CD4-positive, alpha-beta T cell treated with Interferon gamma for 1 hour (primary cell): ENCODE measurements around the gene LAD1.

Experiments used
- DNase-seq: peaks from one replicate; pipeline ENCODE4 v3.0.0-alpha.2; 2020

LAD1 gene, protein sequence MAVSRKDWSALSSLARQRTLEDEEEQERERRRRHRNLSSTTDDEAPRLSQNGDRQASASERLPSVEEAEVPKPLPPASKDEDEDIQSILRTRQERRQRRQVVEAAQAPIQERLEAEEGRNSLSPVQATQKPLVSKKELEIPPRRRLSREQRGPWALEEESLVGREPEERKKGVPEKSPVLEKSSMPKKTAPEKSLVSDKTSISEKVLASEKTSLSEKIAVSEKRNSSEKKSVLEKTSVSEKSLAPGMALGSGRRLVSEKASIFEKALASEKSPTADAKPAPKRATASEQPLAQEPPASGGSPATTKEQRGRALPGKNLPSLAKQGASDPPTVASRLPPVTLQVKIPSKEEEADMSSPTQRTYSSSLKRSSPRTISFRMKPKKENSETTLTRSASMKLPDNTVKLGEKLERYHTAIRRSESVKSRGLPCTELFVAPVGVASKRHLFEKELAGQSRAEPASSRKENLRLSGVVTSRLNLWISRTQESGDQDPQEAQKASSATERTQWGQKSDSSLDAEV

DNA sequence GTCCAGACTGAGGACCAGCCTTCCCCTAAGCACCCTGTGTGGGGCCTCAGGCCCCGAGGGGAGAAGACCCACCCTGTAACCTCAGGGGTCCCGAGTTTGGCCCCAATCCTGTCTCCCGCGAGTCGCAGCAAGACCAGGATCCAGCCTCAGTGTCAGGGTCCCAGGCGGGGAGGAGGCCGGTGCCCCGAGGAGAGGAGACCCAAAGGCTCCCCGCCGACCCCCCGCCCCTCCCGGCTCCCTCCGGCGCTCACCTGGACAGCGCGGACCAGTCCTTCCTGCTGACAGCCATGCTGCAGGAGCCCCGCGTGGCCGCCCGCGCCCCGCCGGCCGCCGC is at the start of gene LAD1:
Gene LAD1, minus strand, starts transcription at position 307 of the 334 bp plus-strand sequence. Its CDS starts 18 bp downstream, at position 289.
- no peak for DNase-seq

DNA sequence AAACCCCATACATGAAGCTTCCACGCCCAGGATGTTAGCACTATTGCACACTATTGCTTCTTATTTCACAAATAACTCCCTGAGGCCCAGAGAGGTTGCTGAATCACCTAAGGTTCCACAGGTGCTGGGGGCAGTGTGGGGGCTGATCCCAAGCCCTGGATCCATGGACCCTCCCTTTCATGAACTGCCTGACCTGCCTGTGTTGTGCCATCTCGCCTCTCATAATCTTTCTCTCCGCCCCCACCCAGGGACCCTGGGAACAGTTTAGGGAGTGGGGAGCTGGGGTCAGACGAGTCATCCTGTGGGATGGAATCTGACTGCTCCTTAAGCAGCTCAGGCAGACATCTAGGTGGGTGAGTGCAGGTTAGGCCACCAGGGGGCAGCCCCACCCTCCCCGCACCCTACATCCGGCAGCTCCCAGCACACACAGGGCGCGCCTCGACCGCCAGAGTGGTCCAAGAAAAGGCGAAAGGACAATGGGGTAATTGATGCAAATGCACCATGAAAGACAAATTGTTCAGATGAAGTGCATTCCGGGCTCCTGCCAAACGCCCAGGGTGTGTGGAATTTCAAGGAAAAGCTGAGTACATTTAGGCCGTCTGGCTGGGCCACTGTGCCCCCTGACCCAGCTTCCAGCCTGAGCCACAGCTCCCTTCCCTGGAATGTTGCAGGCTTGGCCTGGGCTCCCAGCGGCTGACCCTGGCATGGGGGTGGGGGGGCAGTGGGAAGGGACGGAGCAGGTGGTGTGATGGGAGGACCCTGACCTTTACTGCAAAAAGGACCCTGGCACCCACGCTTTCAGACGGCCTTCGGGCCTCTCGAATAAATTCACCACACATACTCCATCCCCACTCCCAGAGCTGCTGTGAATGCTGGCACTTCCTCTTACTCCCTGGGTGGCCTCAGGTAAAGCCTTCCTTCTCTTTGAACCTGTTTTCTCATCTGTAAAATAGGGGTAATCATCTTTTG is 49.1 kb upstream of the LAD1 start:
- peak; percentile 30 for DNase-seq

DNA sequence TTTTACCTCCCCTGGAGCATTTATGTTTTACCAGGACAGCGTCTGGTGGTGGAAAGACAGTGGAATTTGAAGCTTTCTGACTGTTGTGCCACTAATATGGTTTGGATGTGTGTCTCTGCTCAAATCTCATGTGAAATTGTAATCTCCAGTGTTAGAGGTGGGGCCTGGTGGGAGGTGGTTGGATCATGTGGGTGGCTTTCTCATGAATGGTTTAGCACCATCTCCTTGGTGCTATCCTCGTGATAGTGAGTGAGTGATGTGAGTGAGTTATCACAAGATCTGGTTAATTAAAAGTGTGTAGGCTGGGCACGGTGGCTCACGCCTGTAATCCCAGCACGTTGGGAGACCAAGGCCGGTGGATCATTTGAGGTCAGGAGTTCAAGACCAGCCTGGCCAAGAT is 46.2 kb upstream of the LAD1 start:
- DNase-seq, result no peak

DNA sequence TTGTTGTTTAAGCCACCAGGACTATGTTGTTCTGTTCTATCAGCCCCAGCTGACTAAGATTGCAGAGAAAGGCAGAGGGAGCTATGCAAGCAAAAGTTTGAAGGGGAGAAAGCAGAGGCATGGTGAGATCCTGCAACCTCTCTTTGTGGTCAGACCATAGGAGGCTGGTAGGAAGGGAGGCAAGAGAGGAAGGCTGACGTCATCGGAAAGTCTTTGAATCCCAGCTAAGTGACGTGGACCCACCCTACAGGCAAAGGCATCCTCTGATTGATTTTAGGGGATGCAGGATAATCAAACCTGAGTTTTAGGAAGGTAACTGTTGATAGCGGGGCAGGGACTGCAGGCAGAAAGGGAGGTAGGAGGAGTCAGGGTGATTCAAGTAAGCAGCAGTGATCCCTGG is 45.7 kb upstream of the LAD1 start:
- no peak for DNase-seq

DNA sequence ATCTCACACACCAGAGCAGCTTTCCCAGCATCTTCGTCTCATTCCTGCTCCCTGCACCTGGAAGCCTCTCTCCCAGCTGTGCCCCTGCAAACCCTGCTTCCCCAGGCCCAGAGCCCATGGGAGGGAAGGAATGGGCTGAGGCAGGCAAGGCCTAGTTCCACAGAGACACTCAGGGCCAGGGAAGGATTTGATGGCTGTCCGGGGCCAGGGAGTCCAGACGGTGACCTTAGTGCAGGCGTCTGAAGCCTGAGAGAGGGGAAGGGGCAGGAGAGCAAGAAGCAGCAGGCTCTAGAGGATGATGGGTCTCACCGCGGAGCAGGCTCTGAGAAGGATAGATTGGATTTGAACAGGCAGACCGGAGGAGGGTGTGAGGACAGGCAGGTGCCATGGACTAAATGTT is 44.6 kb upstream of the LAD1 start:
- DNase-seq, result no peak

DNA sequence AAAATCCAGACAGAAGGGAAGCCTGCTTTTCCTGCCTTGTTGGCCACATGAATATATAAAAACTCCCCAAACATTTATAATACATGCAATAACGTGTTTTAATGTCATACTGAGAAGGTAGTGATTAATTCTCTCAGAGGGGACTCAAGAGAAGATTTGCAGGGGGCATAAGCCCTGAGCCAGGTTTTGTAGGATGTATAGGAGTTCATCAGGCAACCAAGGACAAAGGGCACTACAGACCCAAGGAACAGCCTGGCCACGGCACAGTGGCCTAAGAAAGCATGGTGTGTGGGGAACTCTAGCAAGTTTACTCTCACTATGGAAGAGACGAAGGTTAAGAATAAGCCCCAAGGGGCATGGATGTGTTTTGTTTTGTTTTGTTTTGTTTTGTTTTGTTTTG is 37.8 kb upstream of the LAD1 start:
- DNase-seq, result no peak

DNA sequence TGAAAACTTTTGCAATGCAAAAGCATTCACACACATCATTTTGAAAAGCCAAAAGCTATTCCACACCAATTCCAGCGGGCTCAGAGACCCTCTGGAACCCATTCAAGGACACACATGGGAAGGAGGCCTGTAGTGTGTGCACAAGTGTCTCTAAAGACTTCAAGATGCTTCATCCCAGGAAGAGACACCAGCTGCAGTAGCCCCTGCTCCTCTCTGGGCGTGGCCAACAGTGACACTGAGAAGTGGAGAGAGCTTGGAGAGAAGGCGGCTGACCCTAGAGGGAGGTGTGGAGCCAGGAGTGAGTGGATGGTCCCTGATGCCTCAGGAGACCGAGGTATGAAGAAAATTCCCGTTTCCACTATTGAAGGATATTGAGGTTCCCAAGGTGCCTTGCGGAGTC is 37.3 kb upstream of the LAD1 start:
- DNase-seq, result no peak

DNA sequence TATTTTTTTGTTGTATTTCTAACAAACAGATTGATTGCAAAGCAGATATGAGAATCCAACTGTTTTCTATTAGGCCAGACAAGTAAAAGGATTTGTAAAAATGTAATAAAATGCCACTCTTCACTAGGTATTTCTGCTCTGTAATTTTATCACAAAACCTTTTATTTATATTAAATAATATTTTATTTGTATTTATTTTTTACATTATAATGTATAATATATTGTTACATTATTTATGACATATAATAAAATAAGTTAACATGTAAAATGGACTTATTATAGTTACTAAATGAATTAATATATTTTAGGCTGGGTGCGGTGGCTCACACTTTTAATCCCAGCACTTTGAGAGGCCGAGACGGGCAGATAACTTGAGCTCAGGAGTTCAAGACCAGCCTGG is 35.1 kb upstream of the LAD1 start:
- no peak for DNase-seq

DNA sequence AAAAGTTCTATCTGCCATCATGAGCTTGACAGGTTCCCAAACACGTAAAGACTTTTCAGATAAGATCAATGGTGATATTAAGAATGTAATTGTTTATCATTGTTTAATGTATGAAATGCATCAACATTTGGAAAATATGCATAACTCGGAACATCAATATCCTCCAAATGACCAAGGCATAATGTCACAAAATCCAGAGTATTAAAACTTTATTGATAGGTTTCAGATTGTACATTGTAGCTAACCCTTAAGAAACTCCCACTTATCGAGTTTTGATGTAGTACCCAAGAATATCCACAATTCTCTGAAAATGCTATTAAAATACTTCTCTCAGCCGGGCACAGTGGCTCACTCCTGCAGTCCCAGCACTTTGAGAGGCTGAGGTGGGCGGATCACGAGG is 34.5 kb upstream of the LAD1 start:
- DNase-seq, result no peak

DNA sequence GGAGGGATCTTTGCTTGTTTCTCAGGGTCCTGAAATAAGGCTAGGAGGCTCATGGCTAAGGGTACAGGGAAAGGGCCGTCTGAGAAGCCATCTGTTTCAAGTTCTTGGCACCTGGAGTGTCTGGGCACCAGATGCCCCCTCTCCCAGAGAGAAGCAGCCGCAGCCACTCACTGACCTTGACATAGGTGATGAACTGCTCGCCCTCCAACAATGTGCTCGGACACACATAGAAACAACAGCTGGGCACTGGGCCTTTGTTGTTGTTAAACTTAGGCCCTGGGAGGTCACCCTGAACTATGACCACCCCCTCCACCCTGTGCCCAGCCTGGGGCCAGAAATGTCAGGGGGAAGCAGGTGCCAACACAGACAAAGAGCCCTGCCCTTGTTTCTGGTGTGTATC is 31.7 kb upstream of the LAD1 start:
- no peak for DNase-seq

DNA sequence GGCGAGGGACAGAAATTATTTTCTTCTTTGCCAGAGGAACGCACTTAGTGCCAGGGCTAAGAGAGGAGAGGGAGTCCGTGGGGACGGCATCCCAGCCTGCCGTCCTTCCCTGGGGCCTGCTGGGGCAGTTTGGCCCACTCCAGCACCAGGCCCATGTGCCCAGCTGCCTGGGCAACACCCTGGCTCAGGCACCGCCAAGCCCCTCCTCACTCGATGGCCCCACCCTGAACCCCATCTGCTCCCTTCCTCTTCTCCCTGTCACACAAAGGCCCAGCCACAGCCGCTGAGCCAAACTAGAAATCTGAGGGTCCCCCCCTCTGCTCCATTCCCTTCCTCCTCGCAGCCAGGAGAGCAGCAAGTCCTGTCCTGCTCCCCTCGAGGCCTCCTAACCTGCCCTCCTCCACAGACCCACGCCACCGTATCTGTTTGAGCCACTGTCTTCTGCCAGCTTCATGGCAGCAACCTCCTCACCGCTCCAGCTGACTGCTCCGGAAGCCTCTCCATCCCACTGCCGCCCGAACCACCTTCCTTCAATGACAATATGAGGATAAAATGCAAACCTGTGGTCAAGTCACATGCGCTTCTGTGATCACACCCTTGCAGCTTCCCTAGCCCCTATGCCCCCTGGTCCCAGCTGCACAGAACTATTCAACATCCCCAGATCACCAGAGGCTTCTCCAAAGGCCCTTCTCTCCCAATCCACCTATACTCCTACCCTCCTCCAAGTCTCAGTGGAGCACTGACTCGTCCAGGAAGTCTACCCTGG is 30.8 kb upstream of the LAD1 start:
- no peak for DNase-seq

DNA sequence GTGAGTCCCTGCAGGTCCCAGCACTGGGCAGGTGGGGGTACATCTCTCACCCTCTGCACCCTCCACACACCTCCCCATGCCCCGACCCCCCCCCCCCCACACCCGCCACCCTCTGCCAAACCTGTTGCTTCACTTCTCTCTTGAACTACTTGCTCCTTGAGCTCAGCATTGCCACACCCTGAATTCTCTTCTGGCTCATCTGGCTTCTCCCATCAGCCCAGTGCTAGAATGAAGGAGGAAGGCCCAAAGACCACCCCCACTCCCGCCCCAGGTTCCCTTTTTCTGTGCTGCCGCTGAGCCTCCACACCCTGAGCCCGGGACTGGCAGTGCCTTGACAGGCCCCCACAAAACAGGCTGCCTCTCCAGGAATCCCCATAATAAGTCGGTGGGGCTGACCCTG is 28.8 kb upstream of the LAD1 start:
- DNase-seq, result no peak

DNA sequence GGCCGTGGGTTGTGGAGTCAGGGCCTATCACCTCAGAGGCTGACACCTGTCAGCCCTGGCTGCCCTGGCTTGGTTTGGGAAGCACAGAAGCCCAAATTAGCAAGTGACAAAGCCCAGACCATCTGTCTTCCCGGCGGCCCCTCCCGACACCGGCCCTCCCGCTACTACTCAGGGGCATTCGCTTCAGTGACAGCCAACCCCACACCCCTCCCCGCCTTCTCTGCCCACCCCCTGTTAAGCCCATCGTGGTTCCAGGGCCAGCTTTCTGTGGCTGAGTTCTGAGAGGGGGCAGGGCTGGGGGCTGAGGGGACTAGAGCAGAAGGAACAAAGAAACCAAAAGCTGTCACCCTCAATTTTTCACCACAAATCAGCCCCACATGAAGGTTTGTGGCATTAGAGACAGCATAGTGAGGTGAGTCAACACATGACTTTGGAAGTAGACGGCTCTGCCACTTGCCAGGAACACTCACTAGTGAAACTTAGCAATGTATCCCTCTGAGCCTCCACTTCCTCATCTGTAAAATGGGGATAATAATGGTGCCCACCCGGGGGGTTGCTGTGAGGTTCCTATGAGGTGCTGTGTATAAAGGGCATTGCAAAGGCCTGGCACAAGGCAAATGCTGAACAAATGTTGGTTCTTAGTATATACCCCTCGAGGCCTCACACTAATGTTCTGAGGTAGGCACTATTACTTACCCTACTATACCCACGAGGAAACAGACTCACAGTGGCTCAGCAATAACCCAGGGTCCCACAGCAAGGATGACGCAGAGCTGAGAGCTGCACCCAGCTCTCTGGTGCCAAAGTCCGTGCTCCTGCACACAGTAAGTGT is 27.6 kb upstream of the LAD1 start:
- no peak for DNase-seq

DNA sequence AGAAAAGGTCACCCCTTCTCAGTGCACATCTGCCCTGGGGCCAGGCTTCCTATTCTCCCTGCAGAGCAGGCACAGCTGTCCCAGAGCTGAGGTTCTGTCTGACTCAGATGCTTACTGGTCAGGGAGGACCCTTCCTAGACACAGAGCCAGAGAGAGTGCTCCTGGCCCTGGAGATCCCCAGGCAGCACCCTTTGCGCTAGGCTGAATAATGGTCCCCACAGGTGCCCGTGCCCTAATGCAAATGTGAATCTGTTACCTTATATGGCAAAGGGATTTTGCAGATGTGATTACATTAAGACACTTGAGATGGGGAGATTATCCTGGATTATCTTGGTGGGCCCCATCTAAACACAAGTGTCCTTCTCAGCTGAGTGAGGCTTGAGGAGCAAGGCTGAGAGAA is 25.0 kb upstream of the LAD1 start:
- DNase-seq, result no peak

DNA sequence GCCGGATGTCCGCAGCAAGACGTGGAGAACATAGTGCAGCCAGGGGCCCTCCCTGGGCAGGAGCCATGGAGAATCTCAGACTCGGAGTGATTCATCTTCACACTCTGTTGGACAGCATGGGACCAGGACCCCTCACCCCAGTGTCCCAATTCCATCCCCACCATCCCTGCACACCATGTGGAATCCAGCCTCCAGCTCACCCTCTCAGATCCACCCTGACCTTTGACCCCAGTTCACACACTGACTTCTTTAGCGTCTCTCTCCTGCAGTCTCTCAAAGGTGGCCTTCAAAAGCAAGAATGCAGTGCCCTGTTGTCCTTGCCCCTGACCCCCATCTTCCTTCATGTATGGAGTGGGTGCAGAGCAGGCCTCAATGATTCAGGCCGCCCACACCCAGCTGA is 24.5 kb upstream of the LAD1 start:
- no peak for DNase-seq

DNA sequence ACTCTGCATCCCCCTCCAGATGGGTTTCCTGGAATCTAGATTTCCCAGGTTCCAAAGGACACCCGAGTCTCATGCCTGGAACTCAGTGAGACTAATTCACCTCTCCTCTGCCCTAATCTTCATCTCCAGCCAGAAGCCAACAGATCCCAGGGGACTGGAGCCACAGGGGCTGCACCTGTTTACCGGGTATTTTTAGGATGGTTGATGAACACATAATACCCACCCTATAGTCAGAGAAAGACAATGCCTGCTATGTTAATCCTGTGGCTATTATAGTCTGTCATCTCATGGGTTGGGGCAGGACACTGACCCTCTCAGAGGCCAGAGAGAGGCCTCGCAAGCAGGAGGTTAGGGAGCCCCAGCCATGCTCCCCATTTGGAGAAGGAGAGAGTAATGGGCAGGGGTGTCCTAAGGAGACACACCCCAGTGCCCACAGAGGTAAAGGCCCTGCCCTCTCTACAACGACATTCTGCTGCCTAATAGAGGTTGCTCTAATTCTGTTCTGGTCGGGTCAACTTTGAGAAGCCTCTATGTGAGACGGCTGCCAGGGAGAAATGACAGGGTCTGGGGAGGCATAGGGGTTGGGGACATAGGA is 23.4 kb upstream of the LAD1 start:
- no peak for DNase-seq

DNA sequence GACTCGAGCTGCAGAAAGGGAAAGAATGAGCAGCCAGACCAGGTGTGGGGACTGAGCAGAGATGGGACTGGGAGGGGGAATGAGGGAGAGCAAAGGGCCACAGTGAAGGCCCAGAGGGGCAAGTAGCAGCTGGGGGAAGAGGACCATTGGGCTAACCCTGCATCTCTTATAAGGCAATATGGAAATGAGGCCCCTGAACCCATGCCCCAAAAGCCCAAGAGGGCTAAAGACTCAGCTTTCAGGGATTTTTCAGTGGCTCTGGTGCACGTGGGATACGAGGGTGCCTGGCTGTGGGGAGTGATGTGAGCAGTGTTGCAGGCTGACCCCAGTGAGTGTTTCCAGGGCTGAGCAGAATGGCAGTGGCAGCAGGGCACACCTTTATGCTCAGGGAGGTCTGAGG is 22.9 kb upstream of the LAD1 start:
- DNase-seq, result no peak

DNA sequence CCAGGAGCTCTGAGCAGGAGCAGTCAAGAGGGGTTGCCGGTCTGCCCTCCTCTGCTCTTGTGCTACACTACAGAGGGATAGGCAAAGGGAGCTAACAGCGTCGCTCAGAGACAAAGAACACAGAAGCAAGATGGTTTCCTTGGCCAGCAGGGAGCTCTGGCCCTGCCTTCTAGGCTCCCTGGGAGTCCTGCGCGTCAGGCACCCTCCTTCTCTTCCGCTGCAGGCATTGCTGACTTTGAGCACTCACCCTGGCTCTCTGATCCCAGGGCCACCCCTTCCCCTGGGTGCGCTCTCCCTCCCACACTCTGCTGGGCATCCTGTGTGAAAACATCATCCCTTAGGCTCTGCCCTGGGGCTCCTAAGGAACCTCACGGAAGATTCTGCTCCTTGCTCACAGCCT is 21.9 kb upstream of the LAD1 start:
- no peak for DNase-seq

DNA sequence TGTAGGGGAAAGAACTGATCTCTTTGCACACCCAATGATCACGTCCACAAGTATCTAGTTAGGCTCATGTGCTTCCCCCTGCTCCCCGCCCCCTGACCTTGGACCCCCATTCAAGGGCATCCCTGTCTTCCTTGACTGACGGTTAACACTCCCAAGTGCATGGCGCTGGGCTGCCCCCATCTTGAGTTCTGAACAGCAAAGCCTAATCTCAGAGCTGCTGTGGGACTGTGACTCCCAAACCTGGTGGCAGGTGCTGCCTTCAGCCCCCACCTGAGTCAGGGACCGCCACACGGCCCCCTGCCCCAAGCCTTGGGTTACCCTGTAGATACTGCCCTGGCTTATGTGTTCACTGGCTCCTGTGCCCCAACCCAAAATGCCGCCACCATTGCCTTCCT is 21.5 kb upstream of the LAD1 start:
- no peak for DNase-seq

DNA sequence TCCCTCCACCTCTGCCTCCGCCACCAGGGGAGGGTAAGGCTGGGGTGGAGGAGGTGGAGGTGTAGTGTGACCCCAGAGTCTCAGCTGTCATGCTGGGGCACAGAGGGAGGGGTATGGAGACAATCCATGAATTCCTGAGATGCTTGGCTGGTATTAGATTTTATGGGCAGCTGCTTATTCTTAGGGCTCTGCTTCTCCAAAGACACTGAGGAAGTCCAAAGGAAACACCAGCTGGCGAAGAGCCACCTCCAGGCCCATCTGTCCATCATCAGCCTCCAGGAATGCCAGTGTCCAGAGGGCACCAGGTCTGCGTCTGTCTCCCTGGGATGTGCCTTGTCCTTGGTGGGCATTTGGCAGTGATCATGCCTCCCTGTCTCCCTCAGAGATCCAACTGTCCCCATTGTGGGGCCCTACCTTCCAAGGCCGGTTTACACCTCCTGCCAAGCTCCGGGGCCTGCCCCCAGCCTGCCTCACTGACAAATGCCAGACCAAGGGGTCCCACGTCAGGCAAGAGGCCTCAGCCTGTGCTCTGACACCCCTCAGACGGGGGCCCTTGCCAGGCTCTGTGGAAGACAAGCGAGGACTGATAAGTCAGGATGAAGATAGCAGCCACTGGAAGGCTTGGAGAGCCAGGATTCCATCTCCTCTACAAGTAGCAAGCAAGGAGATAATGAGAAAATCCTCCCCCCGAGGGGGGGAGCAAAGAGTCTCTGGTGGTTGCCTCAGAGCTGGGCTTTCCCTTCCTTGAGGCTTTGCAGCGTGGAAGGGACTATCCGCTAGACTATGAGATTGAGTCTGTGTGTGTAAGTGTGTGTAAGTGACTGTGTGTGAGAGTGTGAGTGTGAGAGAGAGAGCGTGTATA is 20.9 kb upstream of the LAD1 start:
- no peak for DNase-seq

DNA sequence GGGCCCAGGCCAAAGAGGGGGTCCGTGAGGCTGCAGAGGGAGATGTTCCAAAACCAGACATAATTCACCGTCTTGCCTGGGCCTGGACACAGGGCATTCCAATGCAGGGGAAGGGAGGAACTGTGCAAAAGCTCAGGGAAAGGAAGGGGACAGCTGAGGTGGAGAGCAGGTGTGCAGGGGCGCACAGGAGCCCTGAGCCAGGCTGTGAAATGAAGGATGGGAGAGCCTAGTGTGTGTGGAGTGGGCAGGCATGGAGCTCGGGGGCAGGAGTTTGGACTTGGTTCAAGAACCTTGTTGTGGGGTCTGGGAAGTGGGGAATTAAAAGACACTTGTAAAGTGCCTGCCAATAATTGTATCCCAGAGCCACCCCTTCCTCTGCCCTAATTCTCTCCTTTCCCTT is 20.1 kb upstream of the LAD1 start:
- DNase-seq, result no peak
